HG03460 (cell line): ENCODE data around the gene MIOX.

Experiments
- ATAC-seq: cut with Tn5 transposase; IDR thresholded peaks from one replicate; pipeline ENCODE4 v1.9.1; 2021; ENCODE audit not compliant: unreplicated experiment

The MIOX gene

GRCh38 chr22:50454556-50455075, 32.0 kb upstream of the MIOX start:
- no peak for ATAC-seq

GRCh38 chr22:50455201-50455600, 31.5 kb upstream of the MIOX start:
- ATAC-seq: no peak

- ATAC-seq: no peak
Measured at GRCh38 chr22:50456026-50456425, 30.6 kb upstream of the MIOX start.

DNA sequence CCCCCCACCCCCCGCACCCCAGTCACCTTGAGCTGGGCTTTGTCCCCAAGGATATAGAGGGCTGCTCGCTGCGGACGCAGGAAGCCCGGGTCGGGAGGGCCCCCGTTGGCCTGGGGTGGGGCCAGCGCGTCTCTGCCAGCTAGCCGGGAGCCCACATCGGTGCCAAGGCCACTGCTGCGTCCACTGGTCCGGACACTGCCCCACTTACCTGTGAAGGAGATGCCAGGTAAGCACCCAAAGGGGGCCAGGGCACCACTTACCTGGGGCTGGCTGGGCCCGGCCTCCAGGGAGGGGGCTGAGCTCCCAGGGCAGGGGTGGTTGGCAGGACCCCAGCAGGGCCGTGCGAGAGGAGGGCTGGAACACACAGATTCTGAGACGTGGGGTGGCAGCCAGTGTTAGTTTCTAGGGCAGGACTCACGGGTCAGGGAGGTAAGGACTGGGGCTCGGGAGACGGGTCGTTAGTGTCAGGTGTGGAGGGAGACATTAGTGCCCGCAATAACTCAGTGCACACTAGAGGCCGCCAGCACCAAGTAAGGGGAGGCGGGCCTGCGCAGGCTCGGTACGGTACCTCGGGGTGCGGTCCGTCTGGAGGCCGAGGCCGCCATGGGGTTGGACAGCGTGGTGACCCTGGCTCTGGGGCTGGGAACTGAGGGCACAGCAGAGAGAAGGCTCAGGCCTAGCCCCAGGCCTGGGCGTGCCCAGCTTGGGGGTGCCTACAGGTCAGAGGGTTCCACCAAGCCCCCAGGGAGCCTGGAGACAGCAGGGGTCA, 30.0 kb upstream of the MIOX start:
- ATAC-seq: no peak

DNA sequence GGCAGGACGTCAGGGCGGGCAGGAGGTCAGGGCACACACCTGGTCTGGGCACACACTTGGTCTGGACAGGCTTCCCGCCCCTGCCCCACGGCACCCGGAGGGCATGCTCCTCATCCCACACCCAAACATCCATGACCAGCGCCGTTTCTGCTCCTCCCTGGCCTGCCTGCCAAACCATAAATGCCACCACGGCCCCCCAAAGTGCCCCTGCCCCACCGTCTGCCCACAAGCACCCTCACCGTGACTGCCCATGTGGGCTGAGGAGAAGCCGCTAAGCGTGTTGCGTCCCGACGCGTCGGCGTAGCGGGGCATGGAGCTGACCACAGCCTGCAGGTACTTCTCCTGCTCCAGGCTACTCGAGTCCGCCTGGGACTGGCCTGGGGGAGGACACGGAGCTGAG, 27.6 kb upstream of the MIOX start:
- no peak for ATAC-seq

GRCh38 chr22:50459496-50460140, 27.0 kb upstream of the MIOX start:
- no peak for ATAC-seq

DNA sequence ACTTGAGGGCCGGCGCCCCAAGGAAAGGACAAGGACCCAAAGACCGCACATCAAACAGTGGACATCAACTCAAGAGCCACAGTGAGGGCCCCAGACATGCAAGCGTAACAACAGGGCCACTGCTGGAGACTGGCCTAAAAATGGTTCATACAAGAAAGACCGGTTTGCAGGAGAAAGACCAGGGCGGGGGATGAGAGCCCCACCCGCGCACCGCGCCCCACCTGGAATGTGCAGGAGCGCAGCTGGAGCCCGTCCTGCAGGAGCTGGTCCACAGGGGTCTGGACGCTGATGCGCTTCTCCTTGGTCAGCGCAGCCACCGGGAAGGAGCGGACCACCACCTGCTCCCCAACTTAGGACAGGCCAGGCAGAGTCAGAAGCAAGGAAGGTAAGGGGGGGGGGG, 25.7 kb upstream of the MIOX start:
- no peak for ATAC-seq

DNA sequence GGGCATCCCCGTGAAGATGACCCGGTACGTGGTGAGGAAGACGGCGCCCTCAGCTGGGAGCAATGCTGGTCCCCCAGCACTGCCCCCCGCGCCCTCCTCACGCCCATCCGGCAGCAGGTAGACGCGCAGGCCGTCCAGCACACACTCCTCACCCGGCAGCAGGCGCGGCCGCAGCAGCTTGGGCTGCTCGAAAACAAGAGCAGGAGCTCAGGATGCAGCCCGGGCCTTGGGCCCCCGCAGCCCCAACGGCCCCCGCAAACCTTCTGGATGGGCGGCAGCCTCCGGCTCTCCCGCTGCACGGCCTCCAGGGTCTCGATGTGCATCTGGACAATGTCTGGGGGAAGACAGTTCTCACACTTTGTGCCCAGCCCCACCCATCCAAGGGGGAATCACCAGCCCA, 25.1 kb upstream of the MIOX start:
- ATAC-seq: no peak

- ATAC-seq: no peak
Measured at GRCh38 chr22:50461979-50462540, 24.6 kb upstream of the MIOX start.

GRCh38 chr22:50463188-50463900, 23.3 kb upstream of the MIOX start:
- ATAC-seq: no peak

DNA sequence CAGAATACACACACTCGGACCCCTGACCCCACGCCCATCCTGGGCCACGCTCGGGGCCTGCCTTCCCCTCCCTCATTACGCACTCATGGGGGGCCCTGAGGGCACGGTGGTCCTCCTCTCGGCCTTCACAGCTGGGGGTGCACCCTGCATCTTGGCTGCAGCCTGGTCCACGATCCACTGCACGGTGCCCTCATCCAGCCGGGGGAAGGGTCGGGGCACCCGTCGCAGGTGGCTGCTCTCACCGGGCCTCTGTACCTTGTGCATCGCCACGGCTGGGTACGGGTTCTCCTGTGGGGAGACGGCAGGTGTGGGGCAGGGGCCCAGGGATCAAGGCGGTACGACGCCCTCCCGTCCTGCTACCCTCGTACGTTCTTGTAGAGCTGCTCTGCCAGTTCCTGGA, 22.2 kb upstream of the MIOX start:
- ATAC-seq: no peak

- no peak for ATAC-seq
Measured at GRCh38 chr22:50465066-50465930, 21.4 kb upstream of the MIOX start.

DNA sequence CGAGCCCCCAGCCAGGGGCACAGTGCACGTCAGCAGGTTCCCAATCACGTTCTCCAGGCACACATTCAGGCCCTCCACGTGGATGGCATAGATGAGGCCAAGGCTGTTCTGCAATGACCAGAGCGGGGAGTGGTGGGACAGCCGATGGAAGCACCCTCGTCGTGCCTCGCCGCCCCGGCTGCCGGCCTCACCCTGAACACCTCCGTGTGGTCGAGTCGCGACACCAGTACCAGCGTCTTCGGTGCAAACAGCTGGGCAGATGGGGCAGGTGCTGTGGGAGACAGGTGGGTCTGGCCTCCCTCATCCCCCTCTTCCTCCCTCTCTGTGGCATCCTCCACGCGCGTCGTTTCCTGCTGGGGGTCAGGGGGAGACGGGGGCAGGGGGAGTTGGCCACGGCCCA, 19.3 kb upstream of the MIOX start:
- ATAC-seq: no peak

DNA sequence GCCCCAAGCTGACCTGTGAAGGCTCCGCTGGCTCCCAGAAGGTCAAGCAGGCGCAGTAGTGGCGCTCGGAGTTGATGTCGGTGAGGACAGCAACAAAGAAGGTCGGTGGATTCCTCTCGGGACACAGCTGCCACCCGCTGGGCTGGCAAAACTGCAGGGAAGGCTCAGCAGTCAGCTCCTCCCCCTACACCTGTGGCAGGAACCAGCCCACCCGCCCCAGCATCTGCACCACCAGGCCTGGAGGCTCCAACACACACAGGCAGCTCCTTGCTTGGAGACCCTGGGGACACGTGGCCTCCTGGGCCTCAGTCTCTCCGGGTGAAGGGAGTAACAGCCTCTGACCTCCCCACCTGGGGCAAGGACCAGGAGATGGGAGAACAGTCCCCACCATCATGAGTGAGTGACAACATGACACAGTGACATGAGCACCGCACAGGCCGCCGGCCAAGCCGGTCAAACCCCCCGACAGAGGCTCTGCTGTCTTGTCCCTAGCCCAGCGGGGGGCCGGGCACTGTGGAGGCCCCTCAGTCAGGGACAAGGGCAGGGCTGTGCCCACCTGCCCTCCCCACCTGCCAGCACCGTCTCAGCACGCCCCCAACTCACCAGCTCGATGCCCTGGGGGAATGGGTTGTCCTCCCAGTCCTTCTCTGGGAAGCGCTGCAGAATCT, 18.8 kb upstream of the MIOX start:
- no peak for ATAC-seq

GRCh38 chr22:50468626-50469025, 18.0 kb upstream of the MIOX start:
- no peak for ATAC-seq

- ATAC-seq: peak; percentile 61
Measured at GRCh38 chr22:50469377-50470305, 17.0 kb upstream of the MIOX start.

DNA sequence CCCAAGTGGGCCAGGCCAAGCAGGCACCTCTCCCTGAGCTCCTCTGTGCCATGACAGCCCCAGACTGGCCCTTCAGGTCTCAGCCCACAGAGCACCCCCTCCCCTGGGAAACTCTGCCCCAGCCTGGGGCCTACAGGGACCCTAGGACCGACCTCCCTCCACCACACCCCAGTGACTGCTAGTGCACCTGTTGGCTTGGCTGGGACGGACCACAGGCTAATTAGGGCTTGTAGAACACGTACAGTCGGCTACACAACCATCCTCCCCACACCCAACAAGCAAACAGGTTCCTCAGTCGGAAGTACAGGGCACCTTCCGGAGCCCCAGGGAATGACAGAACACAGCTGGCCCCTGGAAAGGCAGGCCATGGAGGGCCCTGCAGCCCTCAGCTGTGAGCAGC, 16.2 kb upstream of the MIOX start:
- peak; percentile 1 for ATAC-seq

- no peak for ATAC-seq
Measured at GRCh38 chr22:50471197-50471847, 15.3 kb upstream of the MIOX start.

DNA sequence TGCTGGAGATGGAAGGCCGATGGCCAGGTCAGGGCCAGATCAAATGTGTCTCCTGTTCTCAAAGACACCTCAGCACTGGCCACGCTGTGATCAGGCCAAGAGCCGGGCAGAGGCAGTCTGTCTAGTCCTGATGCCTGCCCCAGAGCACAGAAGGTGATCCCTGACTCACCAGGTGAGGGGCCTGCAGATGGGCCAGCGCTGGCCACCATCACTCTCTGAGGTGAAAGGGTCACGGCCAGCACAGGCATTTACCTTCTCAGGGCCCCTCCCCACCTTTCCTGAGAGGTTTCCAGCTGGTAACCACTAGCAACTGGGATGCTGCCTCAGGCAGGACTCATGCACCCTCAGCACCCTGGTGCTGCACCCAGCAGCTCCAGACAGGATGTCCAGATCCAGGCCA, 14.7 kb upstream of the MIOX start:
- no peak for ATAC-seq
